Cardiac septum (tissue), 1 donor: ENCODE data around the gene STK32B. TPM values are rescaled to one million over a fixed set of nuclear protein-coding genes. Genes with fewer than 3 reads are reported as not detected.
"Not testable (repeated sequence)": the region's sequence is repeated elsewhere in the genome, so short reads cannot be mapped to it uniquely, and the experiment has no call there.

Experiments used
- DNase-seq: peaks from one replicate; pipeline ENCODE4 v3.0.0-alpha.2; 2020; ENCODE audit warnings: low spot score
- intact Hi-C: fragments of 100-400 bp; cut with DNase I; formaldehyde crosslinking; loops from one replicate; pipeline ENCODE4 v1.14.0; 2022
- total RNA-seq: library from RNA; stranded (reverse); fragmentation: NEBNext Ultra II Directional; extraction: Animal tissue kit (Norgen Biotek cat#: 25700); gene quantifications from one replicate; pipeline ENCODE4 v1.2.1, GENCODE V29; 2021
- donor health status: DM: no; HTN: no; CAD: no.

The STK32B gene
- total RNA-seq, 1 donor from 2014 or later = 0.22 TPM

GRCh38 chr4:5054532-5054931 is 3.3 kb downstream of the STK32B start:
- intact Hi-C loops = loop anchor here (5.0 kb wide), 2 partner anchors 408 to 758 kb away; no protein-coding TSS in a partner anchor
- no peak for DNase-seq

GRCh38 chr4:5055411-5055810 is 4.1 kb downstream of the STK32B start:
- no peak for DNase-seq
- intact Hi-C loops = no loop called here

GRCh38 chr4:5066101-5066500 is 14.8 kb downstream of the STK32B start:
- intact Hi-C loops = no loop called here
- DNase-seq = no peak

GRCh38 chr4:5066968-5067367 is 15.7 kb downstream of the STK32B start:
- DNase-seq, intact Hi-C loops: not testable (repeated sequence)

- DNase-seq = no peak
- intact Hi-C loops = no loop called here
Measured at GRCh38 chr4:5067908-5068307, 16.6 kb downstream of the STK32B start.

GRCh38 chr4:5069901-5070300 is 18.6 kb downstream of the STK32B start:
- no peak for DNase-seq

GRCh38 chr4:5072948-5073347 is 21.7 kb downstream of the STK32B start:
- no peak for DNase-seq
- intact Hi-C loops = no loop called here

More at GRCh38 chr4:5069901-5070300, 18.6 kb downstream of the STK32B start:
- intact Hi-C loops = no loop called here

GRCh38 chr4:5078009-5078408 is 26.7 kb downstream of the STK32B start:
- intact Hi-C loops = no loop called here
- no peak for DNase-seq

- no peak for DNase-seq
- intact Hi-C loops = no loop called here
Measured at GRCh38 chr4:5079581-5079980, 28.3 kb downstream of the STK32B start.

GRCh38 chr4:5081441-5081999 is 30.2 kb downstream of the STK32B start:
- no peak for DNase-seq
- intact Hi-C loops = no loop called here

GRCh38 chr4:5082376-5082775 is 31.1 kb downstream of the STK32B start:
- intact Hi-C loops = no loop called here

GRCh38 chr4:5084911-5085475 is 33.7 kb downstream of the STK32B start:
- no peak for DNase-seq
- intact Hi-C loops = no loop called here

More at GRCh38 chr4:5082376-5082775, 31.1 kb downstream of the STK32B start:
- DNase-seq = no peak

GRCh38 chr4:5086535-5086934 is 35.3 kb downstream of the STK32B start:
- intact Hi-C loops = no loop called here
- DNase-seq = no peak

GRCh38 chr4:5096261-5096660 is 45.0 kb downstream of the STK32B start:
- intact Hi-C loops = no loop called here
- no peak for DNase-seq

GRCh38 chr4:5098176-5098575 is 46.9 kb downstream of the STK32B start:
- DNase-seq = no peak
- intact Hi-C loops = no loop called here

- no peak for DNase-seq
- intact Hi-C loops = no loop called here
Measured at GRCh38 chr4:5100336-5100735, 49.1 kb downstream of the STK32B start.

- DNase-seq = no peak
- intact Hi-C loops = no loop called here
Measured at GRCh38 chr4:5100986-5101385, 49.7 kb downstream of the STK32B start.

GRCh38 chr4:5101571-5101970 is 50.3 kb downstream of the STK32B start:
- intact Hi-C loops = no loop called here
- DNase-seq = no peak

- DNase-seq = no peak
- intact Hi-C loops = no loop called here
Measured at GRCh38 chr4:5110901-5111300, 59.6 kb downstream of the STK32B start.

- DNase-seq = no peak
- intact Hi-C loops = no loop called here
Measured at GRCh38 chr4:5112333-5113095, 61.2 kb downstream of the STK32B start.

- DNase-seq = no peak
- intact Hi-C loops = no loop called here
Measured at GRCh38 chr4:5114950-5115349, 63.7 kb downstream of the STK32B start.
